GM18867 (cell line): ENCODE data around the gene MECP2.

Experiments used
- ATAC-seq: cut with Tn5 transposase; IDR thresholded peaks from one replicate; pipeline ENCODE4 v1.9.1; 2021; ENCODE audit warnings: mild to moderate bottlenecking, moderate library complexity; ENCODE audit not compliant: unreplicated experiment

The MECP2 gene

GRCh38 chrX:154116426-154117211 is 19.1 kb upstream of the MECP2 start:
- ATAC-seq, result no peak

GRCh38 chrX:154115750-154116149 is 18.2 kb upstream of the MECP2 start:
- no peak for ATAC-seq

GRCh38 chrX:154115071-154115470 is 17.6 kb upstream of the MECP2 start:
- ATAC-seq, result no peak

GRCh38 chrX:154114652-154115051 is 17.1 kb upstream of the MECP2 start:
- no peak for ATAC-seq

DNA sequence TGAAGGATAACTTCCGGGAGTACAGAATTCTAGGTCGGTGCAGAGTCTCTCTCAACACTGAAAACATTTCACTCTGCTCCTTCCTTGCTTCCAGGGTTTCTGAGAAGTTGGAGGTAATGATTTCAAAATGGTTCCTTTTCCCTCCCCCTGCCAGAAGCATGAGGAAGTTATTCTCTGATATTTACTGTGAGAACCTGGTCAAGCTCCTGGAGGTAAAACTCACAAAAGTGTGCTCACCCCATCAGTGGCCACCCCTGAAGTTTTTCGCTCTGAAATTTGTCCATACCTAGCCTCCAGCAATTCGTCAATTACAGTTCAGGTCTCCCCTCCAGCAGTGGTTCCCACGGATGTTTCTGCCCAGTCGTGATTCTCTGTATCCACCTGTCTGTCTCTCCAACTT is 16.2 kb upstream of the MECP2 start:
- ATAC-seq, result no peak

DNA sequence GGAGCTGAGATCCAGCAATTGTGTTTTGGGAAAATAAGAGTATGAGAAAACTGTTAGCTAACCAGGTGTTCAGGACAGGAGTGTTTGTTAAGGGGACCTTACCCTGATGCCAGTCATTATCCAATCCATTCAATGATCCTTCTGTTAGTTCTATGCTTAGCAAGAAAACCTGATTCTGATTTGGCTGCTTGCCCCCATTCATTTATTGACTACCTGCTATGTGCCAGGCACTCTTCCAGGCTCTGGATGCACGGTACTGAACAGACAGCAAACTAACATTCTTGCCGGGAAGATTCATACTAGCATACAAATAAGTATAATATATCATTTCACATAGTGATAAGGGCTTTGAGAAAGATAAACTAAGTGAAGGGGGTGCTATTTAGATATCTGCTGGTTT is 1.0 kb upstream of the MECP2 start:
- ATAC-seq, result no peak

GRCh38 chrX:154097003-154097588 is 421 bp downstream of the MECP2 start:
- ATAC-seq, result peak; percentile 25

DNA sequence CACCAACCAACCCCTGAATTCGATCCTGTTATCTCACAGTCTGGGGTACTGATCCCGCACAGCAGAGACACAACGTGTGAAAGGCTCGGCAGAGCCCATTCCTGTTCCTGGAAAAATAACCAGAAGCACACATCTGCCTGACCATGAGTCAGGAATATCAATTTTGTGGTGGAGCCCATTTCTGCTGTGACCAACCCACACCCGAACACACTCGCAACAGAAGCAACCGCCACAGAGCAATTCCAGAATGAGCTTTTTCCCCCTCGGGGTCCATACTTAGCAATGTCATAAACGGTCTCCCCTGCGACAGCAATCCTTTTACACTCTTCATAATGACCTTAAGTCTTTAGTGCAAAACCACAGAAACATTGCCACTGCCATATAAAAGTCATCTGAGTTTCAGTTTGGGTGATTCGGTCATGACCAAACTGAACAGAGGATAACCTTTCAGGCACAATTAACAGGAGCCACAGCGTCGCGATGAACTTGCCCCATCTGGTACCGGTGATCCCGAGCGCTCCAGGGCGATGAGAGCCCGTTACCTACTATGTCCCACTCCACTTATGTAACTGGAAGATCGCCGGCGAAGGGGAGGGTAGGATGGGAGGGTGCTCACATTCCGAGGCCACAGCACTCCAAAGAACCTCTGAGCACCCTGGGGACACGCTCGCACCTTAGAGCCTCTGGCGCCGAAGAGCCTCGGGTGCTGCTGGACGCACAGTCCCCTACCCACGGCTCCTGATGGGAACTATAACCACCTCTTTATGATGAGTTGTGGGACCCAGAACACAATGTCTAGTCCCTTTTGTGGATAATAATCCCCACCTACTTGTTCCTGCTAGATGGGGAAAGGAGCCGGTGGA is 1.1 kb downstream of the MECP2 start:
- no peak for ATAC-seq

GRCh38 chrX:154094833-154095232 is 2.7 kb downstream of the MECP2 start:
- no peak for ATAC-seq

DNA sequence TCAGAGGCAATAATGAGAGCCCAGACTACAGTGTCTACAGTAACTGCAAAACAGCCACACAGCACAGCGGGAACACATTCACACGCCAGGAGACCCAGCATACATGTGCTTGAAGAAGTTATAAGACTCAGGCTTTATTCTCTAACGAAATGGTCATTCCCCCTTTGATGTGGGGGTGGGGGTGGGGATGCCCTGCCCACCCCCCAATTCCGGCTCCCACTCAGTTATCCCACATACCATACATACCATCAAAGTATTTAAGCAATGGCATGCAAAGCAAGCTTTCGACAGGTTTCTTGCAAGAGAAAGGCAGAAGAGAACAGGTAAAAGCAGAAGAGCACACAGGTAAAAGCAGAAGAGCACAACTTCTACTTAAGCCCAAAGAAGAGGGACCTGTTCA is 3.6 kb downstream of the MECP2 start:
- ATAC-seq, result no peak

GRCh38 chrX:154092371-154092770 is 5.1 kb downstream of the MECP2 start:
- ATAC-seq, result no peak

GRCh38 chrX:154091678-154092077 is 5.8 kb downstream of the MECP2 start:
- ATAC-seq, result no peak

DNA sequence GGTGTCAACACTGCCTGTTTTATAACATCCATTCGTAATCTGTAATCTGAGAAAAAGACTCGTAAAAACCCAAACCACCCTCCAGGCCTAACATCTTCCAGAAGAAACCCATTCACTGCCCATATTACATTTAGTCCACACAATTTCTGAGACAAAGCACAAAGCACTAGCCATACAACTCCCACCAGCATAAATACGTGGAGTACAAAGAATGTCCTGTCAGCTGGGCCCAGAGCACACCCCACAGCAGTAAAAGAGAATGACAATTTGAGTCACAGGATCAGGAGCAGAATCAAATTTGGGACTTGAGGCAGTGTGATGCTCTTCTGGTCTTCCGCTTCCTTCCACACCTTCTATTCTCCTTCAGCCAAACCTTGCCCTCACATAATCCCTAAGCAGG is 6.8 kb downstream of the MECP2 start:
- ATAC-seq, result no peak

DNA sequence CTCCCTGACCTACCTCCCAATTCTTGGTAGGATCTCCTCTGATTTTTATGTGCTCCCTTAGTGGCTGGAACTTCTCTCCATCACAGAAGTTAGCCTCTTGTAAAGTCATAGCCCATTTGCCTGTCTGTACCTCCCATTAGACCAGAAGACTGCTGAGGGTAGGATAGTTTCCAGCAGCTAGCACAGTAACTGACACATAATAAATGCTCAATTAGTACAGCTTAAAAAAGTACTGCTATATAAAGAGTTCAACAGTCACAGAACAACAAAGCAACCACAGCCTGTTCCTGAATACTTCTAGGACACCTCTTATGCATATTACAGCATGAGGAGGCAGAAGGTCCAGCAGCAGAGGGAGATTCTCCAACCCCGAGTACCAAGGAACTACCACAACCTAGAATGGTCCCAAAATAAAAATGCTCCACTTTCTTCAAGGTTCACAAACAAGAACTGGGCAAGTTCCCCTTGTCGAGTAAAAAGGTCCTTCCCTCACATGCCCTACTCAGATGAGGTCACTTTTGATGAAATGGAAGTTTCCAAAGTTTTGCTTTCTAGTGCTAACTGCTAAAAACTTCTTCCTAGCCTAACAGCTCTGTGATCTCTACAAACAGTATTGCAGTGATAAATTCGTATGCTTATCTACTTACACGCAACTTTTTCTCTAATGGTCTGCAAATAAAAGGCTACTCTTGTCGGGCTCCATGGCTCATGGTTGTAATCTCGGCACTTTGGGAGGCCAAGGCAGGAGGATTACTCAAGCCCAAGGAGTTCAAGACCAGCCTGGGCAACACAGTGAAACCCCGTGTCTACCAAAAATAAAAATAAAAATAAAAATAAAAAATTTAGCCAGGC is 12.8 kb downstream of the MECP2 start:
- no peak for ATAC-seq

DNA sequence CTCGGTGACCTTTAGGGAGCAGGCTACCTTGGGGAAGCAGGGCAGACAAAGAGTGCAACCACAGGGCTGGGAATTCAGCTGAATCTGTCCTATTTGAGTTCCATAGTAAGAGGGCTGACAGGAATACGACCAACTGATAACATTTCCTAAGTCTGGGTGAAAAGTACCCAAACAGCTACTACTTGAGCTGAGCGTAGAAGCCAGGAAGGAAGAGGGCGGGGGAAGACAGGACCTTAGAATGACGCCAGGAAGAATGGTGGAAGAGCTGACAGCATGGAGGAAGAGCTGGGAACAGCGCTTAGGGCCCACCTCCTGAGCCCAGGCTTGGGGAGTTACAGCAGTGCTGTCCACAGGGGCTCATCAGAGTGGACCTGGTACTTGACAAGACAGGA is 14.4 kb downstream of the MECP2 start:
- ATAC-seq, result no peak

DNA sequence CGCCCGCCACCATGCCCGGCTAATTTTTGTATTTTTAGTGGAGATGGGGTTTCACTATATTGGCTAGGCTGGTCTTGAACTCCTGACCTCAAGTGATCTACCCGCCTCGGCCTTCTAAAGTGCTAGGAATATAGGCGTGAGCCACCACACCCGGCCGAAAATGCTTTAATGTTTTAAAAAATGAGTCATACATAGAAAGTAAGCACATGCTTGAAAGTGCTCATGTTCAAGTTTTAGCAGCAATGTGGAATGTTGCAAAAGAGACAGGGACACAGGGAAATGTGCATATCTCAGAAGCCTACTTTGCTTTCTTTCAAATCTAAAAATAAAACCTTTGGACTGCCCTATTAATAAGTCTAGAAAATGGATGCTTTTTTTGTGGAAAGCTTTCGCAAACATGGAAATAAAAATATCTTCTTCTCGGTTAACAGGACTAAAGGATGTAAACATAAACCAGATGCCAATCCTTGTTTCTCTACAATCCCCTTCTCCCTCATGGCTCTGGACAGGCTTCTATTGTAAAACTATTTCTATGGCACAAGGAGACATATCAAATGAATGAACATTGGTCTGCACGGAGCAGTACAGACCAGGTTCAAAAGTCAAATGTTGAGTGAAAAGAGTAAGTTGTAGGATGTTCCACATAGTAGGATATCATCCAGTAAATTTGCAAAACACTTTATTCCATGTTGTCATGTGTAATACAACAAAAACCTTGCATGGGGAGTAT is 15.0 kb downstream of the MECP2 start:
- no peak for ATAC-seq

- no peak for ATAC-seq
These were observed 20.4 kb downstream of the MECP2 start for GRCh38 chrX:154077101-154077500.

GRCh38 chrX:154074199-154074598 is 23.3 kb downstream of the MECP2 start:
- ATAC-seq, result no peak

- no peak for ATAC-seq
These were observed 25.3 kb downstream of the MECP2 start for GRCh38 chrX:154072192-154072591.

GRCh38 chrX:154068560-154068959 is 29.0 kb downstream of the MECP2 start:
- ATAC-seq, result no peak
